A549 (cell line): Measurements from ENCODE around the gene ATOSB. TPM values are rescaled to one million over a fixed set of nuclear protein-coding genes. Genes with fewer than 3 reads are reported as not detected.

ENCODE experiments used
- ATAC-seq, 2 experiments: fragments of 200-7000 bp in 1 of 2; fragments of >200 bp in 1 of 2; cut with Nextera tagmentation in 1 of 2; cut with Tn5 transposase in 1 of 2; 3 replicates each; pipeline versions ENCODE4 v1.8.0 to v1.9.1; 2018 to 2020; ENCODE audit warnings: mild to moderate bottlenecking in 1 of 2, moderate library complexity in 1 of 2
- CTCF ChIA-PET: fragments of 300-600 bp; sonication (Branson Sonifier 250); formaldehyde crosslinking; extraction: SDS; loops from one replicate; lab custom pipeline; 2021; ENCODE audit warnings: antibody characterized with exemption, inconsistent platforms; lab: Yijun Ruan, JAX
- POLR2A ChIA-PET: fragments of 350-600 bp; formaldehyde crosslinking; extraction: SDS; loops from one replicate; lab custom pipeline; 2021; ENCODE audit warnings: antibody characterized with exemption, inconsistent platforms; lab: Yijun Ruan, JAX
- DNase-seq, 2 experiments: peaks; one replicate each; pipeline versions ENCODE4 v3.0.0 to v3.0.0-alpha.2; 2011 to 2016; ENCODE audit warnings: low read depth in 1 of 2, low spot score in 1 of 2
- FAIRE-seq: peaks from 2 replicates; lab custom pipeline; 2011; peaks lifted over from hg19 to GRCh38; lab: Jason Lieb, UNC
- H3K27ac ChIP-seq, 2 experiments: fragments of >200 bp; sonication (Bioruptor Twin); formaldehyde crosslinking; 3 replicates each; pipeline ENCODE4 v1.5.1; 2016 to 2017
- H3K4me1 ChIP-seq: fragments of >200 bp; sonication (Bioruptor Twin); formaldehyde crosslinking; 3 replicates; pipeline ENCODE4 v1.6.1; 2016
- H3K4me2 ChIP-seq: fragments of >200 bp; sonication (Bioruptor Twin); formaldehyde crosslinking; 3 replicates; pipeline ENCODE4 v1.6.1; 2016
- H3K4me3 ChIP-seq: fragments of >200 bp; sonication (Bioruptor Twin); formaldehyde crosslinking; 3 replicates; pipeline ENCODE4 v1.5.1; 2016
- H3K9me3 ChIP-seq: fragments of >200 bp; sonication (Bioruptor Twin); formaldehyde crosslinking; 3 replicates; pipeline ENCODE4 v1.6.1; 2016
- CBX8 ChIP-seq: fragments of 200-600 bp; sonication (generic); IDR thresholded peaks from 2 replicates; pipeline ENCODE4 v1.6.1; 2016
- CHD2 ChIP-seq: fragments of 150-350 bp; IDR thresholded peaks from 2 replicates; pipeline ENCODE4 v1.6.1; 2014; ENCODE audit warnings: low read length; ENCODE audit not compliant: partially characterized antibody
- FOSL2 ChIP-seq, 2 experiments: fragments of 450-650 bp in 1 of 2; fragments of >200 bp in 1 of 2; sonication (Bioruptor Twin) in 1 of 2; formaldehyde crosslinking; IDR thresholded peaks; 2 replicates each; pipeline versions ENCODE4 v1.5.0 to v1.6.1; 2016 to 2020; ENCODE audit warnings: mild to moderate bottlenecking in 1 of 2, moderate library complexity in 1 of 2
- FOXS1 ChIP-seq: fragments of 250-450 bp; sonication (Bioruptor Pico); IDR thresholded peaks from 2 replicates; pipeline ENCODE4 v1.5.0; 2020; ENCODE audit warnings: mild to moderate bottlenecking, moderate library complexity
- HOXA7 ChIP-seq: fragments of 250-450 bp; sonication (Bioruptor Pico); IDR thresholded peaks from 2 replicates; pipeline ENCODE4 v1.5.0; 2020; ENCODE audit warnings: mild to moderate bottlenecking, moderate library complexity
- HOXB5 ChIP-seq: fragments of 250-450 bp; sonication (Bioruptor Pico); IDR thresholded peaks from 2 replicates; pipeline ENCODE4 v1.5.0; 2020; ENCODE audit warnings: mild to moderate bottlenecking, moderate library complexity
- JUNB ChIP-seq: fragments of >200 bp; sonication (Bioruptor Twin); formaldehyde crosslinking; IDR thresholded peaks from 2 replicates; pipeline ENCODE4 v1.6.1; 2016
- MAFK ChIP-seq: fragments of 450-650 bp; IDR thresholded peaks from 2 replicates; pipeline ENCODE4 v1.6.1; 2014; ENCODE audit not compliant: partially characterized antibody
- NFE2L2 ChIP-seq: fragments of 150-350 bp; conservative IDR thresholded peaks from 2 replicates; pipeline ENCODE4 v1.6.1; 2014; ENCODE audit warnings: low read length
- NPAS2 ChIP-seq: fragments of 250-450 bp; sonication (Bioruptor Pico); IDR thresholded peaks from 2 replicates; pipeline ENCODE4 v1.8.0; 2022; ENCODE audit warnings: mild to moderate bottlenecking, moderate library complexity, borderline replicate concordance
- NR3C1 ChIP-seq: fragments of >200 bp; sonication (Bioruptor Twin); formaldehyde crosslinking; IDR thresholded peaks from 3 replicates; pipeline ENCODE4 v1.6.1; 2017
- PHF8 ChIP-seq: fragments of 200-600 bp; sonication (generic); IDR thresholded peaks from 2 replicates; pipeline ENCODE4 v1.6.1; 2016; ENCODE audit warnings: low read depth, mild to moderate bottlenecking, antibody characterized with exemption, moderate library complexity, borderline replicate concordance
- POLR2AphosphoS2 ChIP-seq: conservative IDR thresholded peaks from 2 replicates; pipeline ENCODE4 v1.6.1; 2012; ENCODE audit warnings: low read length, improper control_type of control experiment, inconsistent platforms
- RCOR1 ChIP-seq: fragments of 150-350 bp; IDR thresholded peaks from 2 replicates; pipeline ENCODE4 v1.6.1; 2014; ENCODE audit warnings: antibody characterized with exemption, low read length, low read depth
- TFCP2L1 ChIP-seq: fragments of 250-450 bp; sonication (Bioruptor Pico); IDR thresholded peaks from 2 replicates; pipeline ENCODE4 v1.5.0; 2021; ENCODE audit warnings: mild to moderate bottlenecking
- ZNF302 ChIP-seq: fragments of 250-450 bp; sonication (Bioruptor Pico); IDR thresholded peaks from 2 replicates; pipeline ENCODE4 v1.9.0; 2021; ENCODE audit warnings: inconsistent platforms, mild to moderate bottlenecking, moderate library complexity
- WGBS: methylation state at CpG from one replicate; pipeline ENCODE4 v1.1.6; 2017; ENCODE audit errors: missing lambda C conversion rate; 5-methylcytosine and 5-hydroxymethylcytosine counted together
- polyA plus RNA-seq, 4 experiments: library from polyadenylated mRNA; depleted of rRNA in 3 of 4; stranded (reverse); fragments of >200 nt; fragmentation: RNase III in 1 of 4; extraction: RNeasy Plus Mini Kit Qiagen cat#74134 plus additional on column Dnase treatment in 1 of 4; gene quantifications; 2 replicates in 3 of 4; 3 replicates in 1 of 4; pipeline ENCODE4 v1.2.3, GENCODE V29; 2011 to 2017
- TF ChIP-seq, protein P1 (sequence below): fragments of >200 bp; sonication (Bioruptor Twin); formaldehyde crosslinking; IDR thresholded peaks from 3 replicates; pipeline ENCODE4 v1.5.1; 2016
- TF ChIP-seq, protein P2 (sequence below): fragments of 450-650 bp; IDR thresholded peaks from 2 replicates; pipeline ENCODE4 v1.6.1; 2014; ENCODE audit warnings: antibody characterized with exemption
- TF ChIP-seq, protein P3 (sequence below): IDR thresholded peaks from 2 replicates; pipeline ENCODE4 v1.6.1; 2012; ENCODE audit warnings: low read depth, borderline replicate concordance
- TF ChIP-seq, protein P4 (sequence below): fragments of 250-450 bp; sonication (Bioruptor Pico); IDR thresholded peaks from 2 replicates; pipeline ENCODE4 v1.5.0; 2021; ENCODE audit warnings: mild to moderate bottlenecking, moderate library complexity, borderline replicate concordance

The ATOSB gene
- polyA plus RNA-seq, 2 of the 4 experiments (the other 2 are of a cell fraction), result 11.8 to 14.0 TPM

DNA sequence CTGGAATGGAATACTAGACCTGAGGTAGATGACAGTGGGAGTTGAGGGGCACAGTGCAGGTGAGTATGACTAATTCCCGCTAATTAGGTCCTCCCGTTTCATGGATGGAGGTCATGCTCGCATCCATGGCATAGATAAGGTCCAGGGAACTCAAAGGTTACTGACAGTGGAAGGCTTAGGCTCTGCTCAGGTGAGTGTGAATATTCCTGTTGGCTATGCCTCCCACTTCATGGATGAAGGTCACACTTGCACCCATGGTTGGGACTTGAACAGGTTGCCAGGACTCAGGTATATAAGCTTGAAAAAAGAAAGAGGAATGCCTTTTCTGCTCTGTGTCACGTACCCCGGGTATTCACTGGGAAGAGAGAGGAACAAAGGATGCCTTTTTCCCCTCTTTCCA lies 26.4 kb upstream of the ATOSB start:
- ATAC-seq, result no peak
- Histone ChIP-seq H3K27ac (no peak overlapping the region), H3K4me3 (no peak overlapping the region), H3K4me2 (no peak overlapping the region)
- DNase-seq, result no peak
- no peak for TF ChIP-seq POLR2AphosphoS2
- TF ChIP-seq PHF8, result no peak
- TF ChIP-seq, protein P1, sequence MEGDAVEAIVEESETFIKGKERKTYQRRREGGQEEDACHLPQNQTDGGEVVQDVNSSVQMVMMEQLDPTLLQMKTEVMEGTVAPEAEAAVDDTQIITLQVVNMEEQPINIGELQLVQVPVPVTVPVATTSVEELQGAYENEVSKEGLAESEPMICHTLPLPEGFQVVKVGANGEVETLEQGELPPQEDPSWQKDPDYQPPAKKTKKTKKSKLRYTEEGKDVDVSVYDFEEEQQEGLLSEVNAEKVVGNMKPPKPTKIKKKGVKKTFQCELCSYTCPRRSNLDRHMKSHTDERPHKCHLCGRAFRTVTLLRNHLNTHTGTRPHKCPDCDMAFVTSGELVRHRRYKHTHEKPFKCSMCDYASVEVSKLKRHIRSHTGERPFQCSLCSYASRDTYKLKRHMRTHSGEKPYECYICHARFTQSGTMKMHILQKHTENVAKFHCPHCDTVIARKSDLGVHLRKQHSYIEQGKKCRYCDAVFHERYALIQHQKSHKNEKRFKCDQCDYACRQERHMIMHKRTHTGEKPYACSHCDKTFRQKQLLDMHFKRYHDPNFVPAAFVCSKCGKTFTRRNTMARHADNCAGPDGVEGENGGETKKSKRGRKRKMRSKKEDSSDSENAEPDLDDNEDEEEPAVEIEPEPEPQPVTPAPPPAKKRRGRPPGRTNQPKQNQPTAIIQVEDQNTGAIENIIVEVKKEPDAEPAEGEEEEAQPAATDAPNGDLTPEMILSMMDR, result no peak
- TF ChIP-seq MAFK, result no peak
- TF ChIP-seq, protein P2, sequence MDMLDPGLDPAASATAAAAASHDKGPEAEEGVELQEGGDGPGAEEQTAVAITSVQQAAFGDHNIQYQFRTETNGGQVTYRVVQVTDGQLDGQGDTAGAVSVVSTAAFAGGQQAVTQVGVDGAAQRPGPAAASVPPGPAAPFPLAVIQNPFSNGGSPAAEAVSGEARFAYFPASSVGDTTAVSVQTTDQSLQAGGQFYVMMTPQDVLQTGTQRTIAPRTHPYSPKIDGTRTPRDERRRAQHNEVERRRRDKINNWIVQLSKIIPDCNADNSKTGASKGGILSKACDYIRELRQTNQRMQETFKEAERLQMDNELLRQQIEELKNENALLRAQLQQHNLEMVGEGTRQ, result no peak
- no peak for TF ChIP-seq TFCP2L1 (CRISPR knock-in tag)
- TF ChIP-seq HOXB5, result no peak
- no peak for TF ChIP-seq NPAS2 (CRISPR knock-in tag)
- TF ChIP-seq, protein P3, sequence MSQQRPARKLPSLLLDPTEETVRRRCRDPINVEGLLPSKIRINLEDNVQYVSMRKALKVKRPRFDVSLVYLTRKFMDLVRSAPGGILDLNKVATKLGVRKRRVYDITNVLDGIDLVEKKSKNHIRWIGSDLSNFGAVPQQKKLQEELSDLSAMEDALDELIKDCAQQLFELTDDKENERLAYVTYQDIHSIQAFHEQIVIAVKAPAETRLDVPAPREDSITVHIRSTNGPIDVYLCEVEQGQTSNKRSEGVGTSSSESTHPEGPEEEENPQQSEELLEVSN, result no peak
- TF ChIP-seq RCOR1, result no peak
- TF ChIP-seq, all 56 proteins: peak for 0
- 14% methylated on average over 5 of the region's 5 CpGs for WGBS
- Histone ChIP-seq H3K4me1 (no peaks in the 10 kb centered on the region), H3K9me3 (peaks cover 61% of the 10 kb centered on the region)
- ChIA-PET POLR2A (no interaction called here), CTCF (interaction anchor here (1.0 kb wide), 2 partner anchors 11 to 256 kb away, joined by 3 to 4 read pairs; no protein-coding TSS in a partner anchor)
- FAIRE-seq, result no peak

DNA sequence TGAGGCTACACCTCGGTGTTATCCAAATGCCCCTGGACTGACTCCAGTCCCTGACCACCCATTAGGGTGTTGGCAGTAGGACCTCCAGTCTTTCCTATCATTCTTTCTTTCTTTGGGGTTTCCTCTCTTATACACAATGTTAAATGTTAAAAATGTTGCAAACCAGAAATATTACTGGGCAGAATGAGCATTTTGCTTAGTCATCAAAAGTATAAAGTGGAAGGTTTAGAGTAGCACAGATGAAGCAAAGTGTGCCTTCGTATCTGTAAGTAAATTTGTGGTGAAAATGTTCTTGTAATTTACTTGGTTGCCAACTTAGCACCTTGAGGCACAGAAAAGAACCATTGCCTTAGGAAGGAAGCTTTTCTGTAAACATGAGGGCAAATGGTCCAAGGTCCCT lies 24.4 kb upstream of the ATOSB start:
- CTCF ChIA-PET, result no interaction called here
- POLR2A ChIA-PET, result no interaction called here
- WGBS, result 47% methylated on average over 2 of the region's 2 CpGs

DNA sequence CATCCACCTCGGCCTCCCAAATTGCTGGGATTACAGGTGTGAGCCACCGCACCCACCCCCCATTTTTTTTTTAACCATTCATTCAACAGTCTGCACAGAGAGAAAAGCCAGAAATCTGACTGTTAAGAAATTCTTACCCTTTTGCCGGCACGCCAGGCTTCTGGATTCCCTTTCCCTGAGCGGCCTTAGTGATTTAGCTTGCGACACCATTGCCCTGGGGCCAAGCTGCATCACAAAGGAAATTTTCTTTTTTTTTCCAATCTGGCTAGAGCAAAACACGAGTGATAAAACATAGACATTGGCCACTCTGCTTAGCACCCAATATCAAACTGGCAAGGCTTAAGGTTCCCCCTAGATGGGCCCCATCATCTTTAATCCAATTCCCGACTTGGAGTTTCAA lies 21.2 kb upstream of the ATOSB start:
- WGBS, result 73% methylated on average over 8 of the region's 8 CpGs
- no peak overlapping the region for H3K27ac ChIP-seq
- peaks cover 29% of the 10 kb centered on the region for H3K9me3 ChIP-seq
- no peak for ATAC-seq
- CTCF ChIA-PET, result interaction anchor here (1.4 kb wide), 1 partner anchor 334 kb away, joined by 5 read pairs; no protein-coding TSS in a partner anchor
- H3K4me2 ChIP-seq, result no peak overlapping the region
- no peaks in the 10 kb centered on the region for H3K4me1 ChIP-seq
- no peak for FAIRE-seq
- H3K4me3 ChIP-seq, result no peak overlapping the region
- POLR2A ChIA-PET, result no interaction called here
- TF ChIP-seq CHD2 (no peak), CBX8 (no peak), HOXA7 (CRISPR knock-in tag) (no peak), NR3C1 (no peak), FOSL2 (IDR thresholded peaks at IDR 0.05) (no peak), FOSL2 (CRISPR knock-in tag; IDR thresholded peaks at IDR 0.05) (no peak), NFE2L2 (no peak), POLR2AphosphoS2 (no peak), HOXB5 (no peak)
- TF ChIP-seq, protein P4, sequence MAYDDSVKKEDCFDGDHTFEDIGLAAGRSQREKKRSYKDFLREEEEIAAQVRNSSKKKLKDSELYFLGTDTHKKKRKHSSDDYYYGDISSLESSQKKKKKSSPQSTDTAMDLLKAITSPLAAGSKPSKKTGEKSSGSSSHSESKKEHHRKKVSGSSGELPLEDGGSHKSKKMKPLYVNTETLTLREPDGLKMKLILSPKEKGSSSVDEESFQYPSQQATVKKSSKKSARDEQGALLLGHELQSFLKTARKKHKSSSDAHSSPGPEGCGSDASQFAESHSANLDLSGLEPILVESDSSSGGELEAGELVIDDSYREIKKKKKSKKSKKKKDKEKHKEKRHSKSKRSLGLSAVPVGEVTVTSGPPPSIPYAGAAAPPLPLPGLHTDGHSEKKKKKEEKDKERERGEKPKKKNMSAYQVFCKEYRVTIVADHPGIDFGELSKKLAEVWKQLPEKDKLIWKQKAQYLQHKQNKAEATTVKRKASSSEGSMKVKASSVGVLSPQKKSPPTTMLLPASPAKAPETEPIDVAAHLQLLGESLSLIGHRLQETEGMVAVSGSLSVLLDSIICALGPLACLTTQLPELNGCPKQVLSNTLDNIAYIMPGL (CRISPR knock-in tag), result no peak
- DNase-seq, result no peak

More for the DNA sequence above, 24.4 kb upstream of the ATOSB start:
- FAIRE-seq, result no peak
- Histone ChIP-seq H3K4me1 (no peaks in the 10 kb centered on the region), H3K27ac (no peak overlapping the region), H3K4me2 (no peak overlapping the region), H3K4me3 (no peak overlapping the region), H3K9me3 (peaks cover 50% of the 10 kb centered on the region)
- no peak for ATAC-seq
- TF ChIP-seq JUNB (no peak), ZNF302 (CRISPR knock-in tag) (no peak), FOXS1 (CRISPR knock-in tag) (no peak), MAFK (peak; percentile 97)
- no peak for DNase-seq
